ENCODE measurements around the gene CHCHD2. TPM values are rescaled to one million over a fixed set of nuclear protein-coding genes. Genes with fewer than 3 reads are reported as not detected.
"Not testable (repeated sequence)": the region's sequence is repeated elsewhere in the genome, so short reads cannot be mapped to it uniquely, and the experiment has no call there.

The CHCHD2 gene
- total and polyA plus RNA-seq, 4 donors: 179 to 617 (median 288) TPM

GRCh38 chr7:56081626-56082340 is 24.5 kb downstream of the CHCHD2 start:
- ATAC-seq (ENCODE audit: insufficient read depth, low FRiP score): no peak
- no peaks in the 10 kb centered on the region for H3K9me3 ChIP-seq (ENCODE audit: control insufficient read depth in 4 of 4, insufficient read depth in 3 of 4, low read length in 3 of 4)
- no peak overlapping the region for H3K9ac ChIP-seq (ENCODE audit: insufficient read depth in 1 of 2, low read length in 2 of 2)
- TF ChIP-seq CTCF (IDR thresholded peaks at IDR 0.05; ENCODE audit: control extremely low read depth, extremely low read depth): no peak
- H3K4me1 ChIP-seq (ENCODE audit: control insufficient read depth in 5 of 5, insufficient read depth in 5 of 5, low read length in 5 of 5): peaks cover 0 to 23% (median 7%) of the 10 kb centered on the region in 5 donors
- WGBS, 2 donors: 94 to 96% methylated on average over 29 of the region's 29 CpGs
- peaks cover 0 to 31% (median 2%) of the 10 kb centered on the region in 4 donors for H3K36me3 ChIP-seq (ENCODE audit: control insufficient read depth in 4 of 4, insufficient read depth in 4 of 4, low read length in 4 of 4)
- DNase-seq: no peak
- H3K27me3 ChIP-seq (ENCODE audit: control insufficient read depth in 3 of 3, insufficient read depth in 3 of 3, low read length in 2 of 3): no peaks in the 10 kb centered on the region
- no peak overlapping the region for H3K4me3 ChIP-seq
- H3K27ac ChIP-seq (ENCODE audit: low read depth in 1 of 2, low read length in 1 of 2): no peak overlapping the region

DNA sequence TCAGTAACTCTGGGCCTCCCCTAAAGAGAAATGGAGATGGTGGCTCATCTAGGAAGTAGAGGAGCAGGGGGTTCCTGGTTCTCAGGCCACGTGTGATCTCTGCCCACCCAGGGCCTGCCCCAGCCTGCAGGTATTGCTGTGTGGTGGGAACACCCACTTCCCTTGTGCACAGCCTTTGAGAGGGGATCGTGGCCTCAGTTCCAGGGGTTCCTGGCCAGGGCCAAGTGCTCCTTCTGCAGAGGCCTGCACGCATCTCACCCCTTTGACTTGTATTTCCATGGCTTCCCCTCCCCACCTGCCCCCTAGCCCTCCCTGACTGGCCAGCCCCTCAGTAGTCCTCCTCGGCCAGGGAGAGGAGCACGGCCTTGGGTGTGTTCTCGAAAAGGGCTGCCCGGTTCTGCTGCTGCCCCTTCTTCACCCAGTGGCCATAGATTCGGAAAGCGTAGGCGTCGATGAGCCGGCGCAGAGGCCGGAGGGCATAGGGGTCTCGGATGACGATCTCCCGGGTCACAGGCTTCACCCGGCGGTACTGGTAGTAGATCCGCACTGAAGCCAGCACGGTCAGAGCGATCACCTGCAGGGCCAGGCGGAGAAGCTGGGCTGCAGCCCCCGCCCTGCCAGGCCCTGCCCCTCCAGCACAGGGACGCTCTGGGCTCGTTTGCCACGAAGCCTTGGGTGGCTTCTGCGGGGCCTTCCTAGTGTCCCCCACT is 25.4 kb downstream of the CHCHD2 start:
- H3K27ac ChIP-seq (ENCODE audit: low read depth in 1 of 2, low read length in 1 of 2); H3K9me3 ChIP-seq (ENCODE audit: control insufficient read depth in 4 of 4, insufficient read depth in 3 of 4, low read length in 3 of 4); ATAC-seq (ENCODE audit: insufficient read depth, low FRiP score); DNase-seq; H3K27me3 ChIP-seq (ENCODE audit: control insufficient read depth in 3 of 3, insufficient read depth in 3 of 3, low read length in 2 of 3); H3K4me3 ChIP-seq; H3K9ac ChIP-seq (ENCODE audit: insufficient read depth in 1 of 2, low read length in 2 of 2): not testable (repeated sequence)
- WGBS, 2 donors: 94% methylated on average over 28 of the region's 28 CpGs
- Histone ChIP-seq H3K4me1 (ENCODE audit: control insufficient read depth in 5 of 5, insufficient read depth in 5 of 5, low read length in 5 of 5) (peaks cover 0 to 23% (median 7%) of the 10 kb centered on the region in 5 donors), H3K36me3 (ENCODE audit: control insufficient read depth in 4 of 4, insufficient read depth in 4 of 4, low read length in 4 of 4) (peaks cover 0 to 35% (median 0%) of the 10 kb centered on the region in 4 donors)

DNA sequence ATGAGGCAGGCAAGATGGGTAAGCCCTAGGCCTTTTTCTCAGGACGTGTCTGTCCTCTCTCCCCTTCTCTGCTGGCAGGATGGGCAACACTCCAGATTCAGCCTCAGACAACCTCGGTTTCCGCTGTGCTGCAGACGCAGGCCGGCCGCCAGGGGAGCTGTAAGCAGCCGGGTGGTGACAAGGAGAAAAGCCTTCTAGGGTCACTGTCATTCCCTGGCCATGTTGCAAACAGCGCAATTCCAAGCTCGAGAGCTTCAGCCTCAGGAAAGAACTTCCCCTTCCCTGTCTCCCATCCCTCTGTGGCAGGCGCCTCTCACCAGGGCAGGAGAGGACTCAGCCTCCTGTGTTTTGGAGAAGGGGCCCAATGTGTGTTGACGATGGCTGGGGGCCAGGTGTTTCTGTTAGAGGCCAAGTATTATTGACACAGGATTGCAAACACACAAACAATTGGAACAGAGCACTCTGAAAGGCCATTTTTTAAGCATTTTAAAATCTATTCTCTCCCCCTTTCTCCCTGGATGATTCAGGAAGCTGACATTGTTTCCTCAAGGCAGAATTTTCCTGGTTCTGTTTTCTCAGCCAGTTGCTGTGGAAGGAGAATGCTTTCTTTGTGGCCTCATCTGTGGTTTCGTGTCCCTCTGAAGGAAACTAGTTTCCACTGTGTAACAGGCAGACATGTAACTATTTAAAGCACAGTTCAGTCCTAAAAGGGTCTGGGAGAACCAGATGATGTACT is 26.7 kb downstream of the CHCHD2 start:
- Histone ChIP-seq H3K9ac (ENCODE audit: insufficient read depth in 1 of 2, low read length in 2 of 2) (peak overlapping the region; percentile 7 to 25), H3K4me1 (ENCODE audit: control insufficient read depth in 5 of 5, insufficient read depth in 5 of 5, low read length in 5 of 5) (peaks cover 0 to 23% (median 7%) of the 10 kb centered on the region in 5 donors), H3K4me3 (no peak overlapping the region), H3K27me3 (ENCODE audit: control insufficient read depth in 3 of 3, insufficient read depth in 3 of 3, low read length in 2 of 3) (no peaks in the 10 kb centered on the region), H3K36me3 (ENCODE audit: control insufficient read depth in 4 of 4, insufficient read depth in 4 of 4, low read length in 4 of 4) (peaks cover 0 to 35% (median 0%) of the 10 kb centered on the region in 4 donors), H3K9me3 (ENCODE audit: control insufficient read depth in 4 of 4, insufficient read depth in 3 of 4, low read length in 3 of 4) (no peaks in the 10 kb centered on the region), H3K27ac (ENCODE audit: low read depth in 1 of 2, low read length in 1 of 2) (peak overlapping the region; percentile 20 to 53)
- 53 to 61% methylated on average over 12 of the region's 12 CpGs for WGBS, 2 donors
- peak; percentile 87 to 94 (median 88) for DNase-seq
- ATAC-seq (ENCODE audit: insufficient read depth, low FRiP score): no peak
- no peak for TF ChIP-seq CTCF (IDR thresholded peaks at IDR 0.05; ENCODE audit: control extremely low read depth, extremely low read depth)

DNA sequence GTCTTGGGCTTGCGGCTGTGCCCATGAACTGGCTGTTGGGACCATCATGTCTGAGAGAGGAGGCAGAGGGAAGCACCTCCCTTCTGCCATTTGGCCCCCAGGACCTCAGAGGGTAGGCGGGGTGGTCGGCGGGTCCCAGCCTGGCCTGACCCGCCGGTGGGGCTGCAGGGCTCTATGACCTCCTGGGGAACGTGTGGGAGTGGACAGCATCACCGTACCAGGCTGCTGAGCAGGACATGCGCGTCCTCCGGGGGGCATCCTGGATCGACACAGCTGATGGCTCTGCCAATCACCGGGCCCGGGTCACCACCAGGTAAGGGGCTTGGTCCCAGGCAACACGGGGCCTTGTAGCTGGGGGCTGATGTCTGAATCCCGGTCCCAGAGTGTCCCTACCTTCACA is 28.1 kb downstream of the CHCHD2 start:
- whole genome bisulfite sequencing, 2 donors: 96 to 98% methylated on average over 16 of the region's 16 CpGs
- no peak overlapping the region for H3K9ac ChIP-seq (ENCODE audit: insufficient read depth in 1 of 2, low read length in 2 of 2)
- no peaks in the 10 kb centered on the region for H3K27me3 ChIP-seq (ENCODE audit: control insufficient read depth in 3 of 3, insufficient read depth in 3 of 3, low read length in 2 of 3)
- TF ChIP-seq CTCF (IDR thresholded peaks at IDR 0.05; ENCODE audit: control extremely low read depth, extremely low read depth): no peak
- peaks cover 0 to 32% (median under 1%) of the 10 kb centered on the region in 4 donors for H3K36me3 ChIP-seq (ENCODE audit: control insufficient read depth in 4 of 4, insufficient read depth in 4 of 4, low read length in 4 of 4)
- ATAC-seq (ENCODE audit: insufficient read depth, low FRiP score) (no peak), DNase-seq (no peak)
- peaks cover 0 to 19% (median 7%) of the 10 kb centered on the region in 5 donors for H3K4me1 ChIP-seq (ENCODE audit: control insufficient read depth in 5 of 5, insufficient read depth in 5 of 5, low read length in 5 of 5)
- no peak overlapping the region for H3K4me3 ChIP-seq
- H3K27ac ChIP-seq (ENCODE audit: low read depth in 1 of 2, low read length in 1 of 2): no peak overlapping the region
- no peaks in the 10 kb centered on the region for H3K9me3 ChIP-seq (ENCODE audit: control insufficient read depth in 4 of 4, insufficient read depth in 3 of 4, low read length in 3 of 4)
